Natural killer cell (primary cell): ENCODE results near the gene HTR1B. TPM values are rescaled to one million over a fixed set of nuclear protein-coding genes. Genes with fewer than 3 reads are reported as not detected.

Experiments
- ATAC-seq, 3 donors: fragments of 150-1000 bp in 2 of 3; fragments of 200-7000 bp in 1 of 3; cut with Tn5 transposase; 1 replicate in 1 of 3; 2 replicates in 2 of 3; pipeline ENCODE4 v1.10.0; 2021; ENCODE audit warnings: mild to moderate bottlenecking in 2 of 3, moderate library complexity in 2 of 3
- DNase-seq, 2 donors: peaks; one replicate each; pipeline versions ENCODE4 v3.0.0 to v3.0.0-alpha.2; 2013 to 2021; ENCODE audit warnings: mixed read lengths in 1 of 2
- H3K27ac ChIP-seq: one replicate; pipeline ENCODE4 v1.5.1; 2013; ENCODE audit warnings: mild to moderate bottlenecking, low read length
- H3K27me3 ChIP-seq: one replicate; pipeline ENCODE4 v1.6.1; 2013; ENCODE audit warnings: low read length; ENCODE audit not compliant: control insufficient read depth, insufficient read depth
- H3K36me3 ChIP-seq: one replicate; pipeline ENCODE4 v1.6.1; 2013; ENCODE audit warnings: low read length; ENCODE audit not compliant: control insufficient read depth, insufficient read depth
- H3K4me1 ChIP-seq: one replicate; pipeline ENCODE4 v1.6.1; 2013; ENCODE audit warnings: low read length; ENCODE audit not compliant: control insufficient read depth, insufficient read depth
- H3K4me3 ChIP-seq: one replicate; pipeline ENCODE4 v1.5.1; 2013; ENCODE audit warnings: low read length
- H3K9me3 ChIP-seq: one replicate; pipeline ENCODE4 v1.6.1; 2013; ENCODE audit warnings: low read length; ENCODE audit not compliant: control insufficient read depth, insufficient read depth
- H3K27ac Mint-ChIP-seq, 2 donors: one replicate each; pipeline ENCODE4 v1.8.0; 2022; ENCODE audit warnings: mild to moderate bottlenecking in 2 of 2, mixed read lengths in 2 of 2, moderate library complexity in 1 of 2
- H3K27me3 Mint-ChIP-seq, 2 donors: one replicate each; pipeline ENCODE4 v1.8.0; 2022; ENCODE audit warnings: low read depth in 2 of 2, mixed read lengths in 2 of 2
- H3K36me3 Mint-ChIP-seq: one replicate; pipeline ENCODE4 v1.8.0; 2022; ENCODE audit warnings: mixed read lengths
- H3K4me1 Mint-ChIP-seq, 2 donors: one replicate each; pipeline ENCODE4 v1.8.0; 2022; ENCODE audit warnings: mixed read lengths in 2 of 2
- H3K4me3 Mint-ChIP-seq: one replicate; pipeline ENCODE4 v1.8.0; 2022; ENCODE audit warnings: mild to moderate bottlenecking, moderate library complexity, mixed read lengths
- H3K9me3 Mint-ChIP-seq, 2 donors: one replicate each; pipeline ENCODE4 v1.8.0; 2022; ENCODE audit warnings: mixed read lengths in 2 of 2
- CTCF ChIP-seq: fragments of 200-600 bp; IDR thresholded peaks from one replicate; pipeline ENCODE4 v1.8.0; 2022; ENCODE audit warnings: antibody characterized with exemption
- WGBS: methylation state at CpG from one replicate; pipeline ENCODE4 v1.1.7; 2013; ENCODE audit warnings: missing lambda C conversion rate; ENCODE audit not compliant: insufficient coverage; 5-methylcytosine and 5-hydroxymethylcytosine counted together
- intact Hi-C: fragments of 100-400 bp; cut with micrococcal nuclease; formaldehyde crosslinking; loops from one replicate; pipeline ENCODE4 v1.14.2; 2022
- total RNA-seq, 4 donors: library from RNA; stranded (reverse); fragments of 120-200 nt in 1 of 4; gene quantifications; one replicate each; pipeline versions ENCODE4 v1.2.3 to v1.2.4, GENCODE V29; 2013 to 2022

HTR1B gene
- total RNA-seq, 3 donors from 2014 or later (not counting 1 experiment from before 2014, with no cell fraction given): 0.48 TPM; not detected in 2

GRCh38 chr6:77456531-77457248 lies 6.6 kb downstream of the HTR1B start:
- Mint-ChIP-seq H3K4me1 (no peaks in the 10 kb centered on the region), H3K36me3 (no peaks in the 10 kb centered on the region), H3K4me3 (no peak overlapping the region), H3K27me3 (peaks cover under 1 to 3% of the 10 kb centered on the region in 2 donors), H3K27ac (no peak overlapping the region), H3K9me3 (peaks cover 0 to 2% of the 10 kb centered on the region in 2 donors)
- intact Hi-C loops: no loop called here
- WGBS: 89% methylated on average over 2 of the region's 5 CpGs
- no peak for TF ChIP-seq CTCF
- Histone ChIP-seq H3K36me3 (no peaks in the 10 kb centered on the region), H3K27ac (no peak overlapping the region), H3K4me3 (no peak overlapping the region), H3K9me3 (peaks cover under 1% of the 10 kb centered on the region), H3K27me3 (peaks cover under 1% of the 10 kb centered on the region), H3K4me1 (no peaks in the 10 kb centered on the region)
- no peak for DNase-seq
- ATAC-seq: no peak

- no peak overlapping the region for H3K27ac ChIP-seq
- no peaks in the 10 kb centered on the region for H3K27me3 Mint-ChIP-seq
- no peaks in the 10 kb centered on the region for H3K4me1 Mint-ChIP-seq
- no peak overlapping the region for H3K27ac Mint-ChIP-seq
- H3K36me3 Mint-ChIP-seq: no peaks in the 10 kb centered on the region
- H3K4me3 ChIP-seq: no peak overlapping the region
- intact Hi-C loops: no loop called here
- no peak for ATAC-seq
- no peaks in the 10 kb centered on the region for H3K9me3 ChIP-seq
- no peak for DNase-seq
- no peak overlapping the region for H3K4me3 Mint-ChIP-seq
- H3K9me3 Mint-ChIP-seq: peaks cover 0 to 2% of the 10 kb centered on the region in 2 donors
- no peak for TF ChIP-seq CTCF
- H3K36me3 ChIP-seq: no peaks in the 10 kb centered on the region
- no peaks in the 10 kb centered on the region for H3K27me3 ChIP-seq
- no peaks in the 10 kb centered on the region for H3K4me1 ChIP-seq
Observed at GRCh38 chr6:77455271-77455670, 8.0 kb downstream of the HTR1B start.

GRCh38 chr6:77454386-77454785 lies 8.9 kb downstream of the HTR1B start:
- no peaks in the 10 kb centered on the region for H3K9me3 ChIP-seq
- 93% methylated on average over 1 of the region's 2 CpGs for WGBS
- Mint-ChIP-seq H3K36me3 (no peaks in the 10 kb centered on the region), H3K4me3 (no peak overlapping the region), H3K9me3 (peaks cover 0 to 2% of the 10 kb centered on the region in 2 donors), H3K4me1 (no peaks in the 10 kb centered on the region), H3K27ac (no peak overlapping the region), H3K27me3 (no peaks in the 10 kb centered on the region)
- DNase-seq: no peak
- TF ChIP-seq CTCF: no peak
- no peaks in the 10 kb centered on the region for H3K36me3 ChIP-seq
- intact Hi-C loops: no loop called here
- H3K27ac ChIP-seq: no peak overlapping the region
- no peaks in the 10 kb centered on the region for H3K4me1 ChIP-seq
- no peaks in the 10 kb centered on the region for H3K27me3 ChIP-seq
- no peak for ATAC-seq
- no peak overlapping the region for H3K4me3 ChIP-seq

GRCh38 chr6:77451466-77451865 lies 11.8 kb downstream of the HTR1B start:
- peaks cover 0 to 13% of the 10 kb centered on the region in 2 donors for H3K9me3 Mint-ChIP-seq
- intact Hi-C loops: no loop called here
- Histone ChIP-seq H3K9me3 (no peaks in the 10 kb centered on the region), H3K27me3 (no peaks in the 10 kb centered on the region), H3K36me3 (no peaks in the 10 kb centered on the region), H3K4me3 (no peak overlapping the region), H3K27ac (no peak overlapping the region), H3K4me1 (no peaks in the 10 kb centered on the region)
- H3K36me3 Mint-ChIP-seq: no peaks in the 10 kb centered on the region
- H3K27me3 Mint-ChIP-seq: no peaks in the 10 kb centered on the region
- DNase-seq (no peak), ATAC-seq (no peak)
- 95% methylated on average over 4 of the region's 4 CpGs for WGBS
- no peaks in the 10 kb centered on the region for H3K4me1 Mint-ChIP-seq
- no peak overlapping the region for H3K27ac Mint-ChIP-seq
- H3K4me3 Mint-ChIP-seq: no peak overlapping the region
- no peak for TF ChIP-seq CTCF
